NCI-H1694 (cell line): ENCODE measurements around the gene TAS2R30.
"Not testable (repeated sequence)": the region's sequence is repeated elsewhere in the genome, so short reads cannot be mapped to it uniquely, and the experiment has no call there.

Experiments used
- DNase-seq: peaks from one replicate; lab custom pipeline; 2025; lab: John Stamatoyannopoulos, UW

TAS2R30 gene

DNA sequence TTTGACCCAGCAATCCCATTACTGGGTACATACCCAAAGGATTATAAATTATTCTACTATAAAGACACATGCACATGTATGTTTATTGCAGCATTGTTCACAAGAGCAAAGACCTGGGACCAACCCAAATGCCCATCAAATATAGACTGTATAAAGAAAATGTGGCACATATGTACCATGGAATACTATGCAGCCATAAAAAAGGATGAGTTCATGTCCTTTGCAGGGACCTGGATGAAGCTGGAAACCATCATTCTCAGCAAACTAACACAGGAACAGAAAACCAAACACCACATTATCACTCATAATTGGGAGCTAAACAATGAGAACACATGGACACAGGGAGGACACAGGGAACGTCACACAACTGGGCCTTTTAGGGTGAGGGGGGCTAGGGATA is 20.3 kb downstream of the TAS2R30 start:
- not testable (repeated sequence) for DNase-seq

DNA sequence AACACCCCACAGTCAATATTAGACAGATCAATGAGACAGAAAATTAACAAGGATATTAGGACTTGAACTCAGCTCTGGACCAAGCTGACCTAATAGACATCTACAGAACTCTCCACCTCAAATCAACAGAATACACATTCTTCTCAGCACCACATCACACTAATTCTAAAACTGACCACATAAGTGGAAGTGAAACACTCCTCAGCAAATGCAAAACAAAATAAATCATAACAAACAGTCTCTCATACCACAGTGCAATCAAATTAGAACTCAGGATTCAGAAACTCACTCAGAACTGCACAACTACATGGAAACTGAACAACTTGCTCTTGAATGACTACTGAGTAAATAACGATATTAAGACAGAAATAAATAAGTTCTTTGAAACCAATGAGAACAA is 23.2 kb downstream of the TAS2R30 start:
- DNase-seq = not testable (repeated sequence)

DNA sequence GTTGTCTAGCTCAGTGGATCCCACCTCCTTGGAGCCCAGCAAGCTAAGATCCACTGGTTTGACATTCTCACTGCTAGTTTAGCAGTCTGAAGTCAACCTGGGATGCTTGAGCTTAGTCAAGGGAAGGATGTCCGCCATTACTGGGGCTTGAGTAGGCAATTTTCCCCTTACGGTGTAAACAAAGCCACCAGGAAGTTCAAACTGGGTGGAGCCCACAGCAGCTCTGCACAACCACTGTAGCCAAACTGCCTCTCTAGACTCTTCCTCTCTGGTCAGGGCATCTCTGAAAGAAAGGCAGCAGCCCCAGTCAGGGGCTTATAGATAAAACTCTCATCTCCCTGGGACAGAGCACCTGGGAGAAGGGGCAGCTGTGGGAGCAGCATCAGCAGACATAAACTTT is 25.6 kb downstream of the TAS2R30 start:
- no peak for DNase-seq

DNA sequence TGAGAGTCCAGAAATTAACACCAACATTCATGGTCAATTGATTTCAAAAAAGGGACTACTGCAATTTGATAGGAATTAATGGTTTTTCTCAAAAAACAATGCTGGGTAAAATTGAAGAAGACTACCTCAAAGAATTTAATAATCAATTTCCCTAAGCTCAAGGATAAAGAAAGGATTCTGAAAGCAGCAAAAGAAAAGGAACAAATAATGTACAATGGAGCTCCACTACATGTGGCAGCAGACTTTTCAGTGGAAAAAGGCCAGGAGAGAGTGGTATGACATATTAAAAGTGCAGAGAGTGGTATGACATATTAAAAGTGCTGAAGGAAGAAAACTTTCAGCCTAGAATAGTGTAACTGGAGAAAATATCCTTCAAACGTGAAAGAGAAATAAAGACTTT is 26.7 kb downstream of the TAS2R30 start:
- no peak for DNase-seq

DNA sequence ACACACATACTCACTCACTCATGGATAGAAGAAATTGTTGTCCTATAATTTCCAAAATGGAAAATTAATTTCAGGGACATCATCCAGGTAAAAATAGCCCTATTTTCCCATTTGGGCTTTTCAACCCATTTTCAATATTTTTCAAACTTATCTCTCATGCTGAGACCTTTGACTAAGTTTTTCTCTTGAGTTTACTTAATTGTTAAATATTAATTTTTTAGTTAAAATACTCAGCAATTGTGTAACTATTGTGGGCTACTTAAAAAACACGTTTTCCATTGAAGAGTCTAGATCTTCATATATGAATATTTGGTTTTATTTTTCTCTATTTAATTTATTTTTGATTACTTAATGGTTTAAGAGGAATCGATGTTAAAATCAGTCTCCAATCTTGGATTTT is 28.2 kb downstream of the TAS2R30 start:
- no peak for DNase-seq

DNA sequence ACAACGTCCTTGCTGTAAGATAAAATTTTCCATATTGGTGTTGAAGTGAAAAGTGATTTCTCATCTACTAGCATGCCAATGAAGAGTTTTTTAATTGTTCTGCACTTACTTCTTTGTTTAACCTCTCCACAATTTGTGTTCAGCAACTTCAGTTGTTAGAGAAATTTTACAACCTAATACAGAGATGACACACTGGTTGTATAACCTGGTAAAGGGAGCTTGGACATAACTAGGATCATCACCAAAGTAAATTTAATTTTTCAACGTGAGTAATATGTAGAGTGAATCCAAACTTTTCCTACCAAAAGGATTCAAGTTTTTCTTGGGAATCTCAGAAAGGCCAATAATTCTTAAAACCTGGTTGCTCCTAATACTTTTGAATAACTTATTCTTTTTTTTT is 28.9 kb downstream of the TAS2R30 start:
- no peak for DNase-seq

DNA sequence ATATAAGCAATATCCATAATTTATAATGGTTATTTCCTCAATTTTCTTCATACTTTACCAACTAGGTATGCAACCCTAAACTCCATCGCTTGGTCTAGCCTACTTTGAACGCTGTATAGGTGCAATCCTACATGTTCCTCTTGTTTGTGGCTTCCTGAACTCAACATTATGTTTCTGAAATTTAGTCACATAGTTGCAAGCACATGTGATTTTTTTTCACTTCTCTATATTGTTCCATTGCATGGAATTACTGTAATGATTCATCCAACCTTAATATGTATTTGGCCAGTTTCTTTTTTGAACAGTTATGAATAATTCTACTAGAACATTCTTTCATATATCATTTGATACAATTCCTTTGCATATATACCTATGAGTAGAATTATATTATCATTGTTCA is 39.5 kb downstream of the TAS2R30 start:
- not testable (repeated sequence) for DNase-seq

DNA sequence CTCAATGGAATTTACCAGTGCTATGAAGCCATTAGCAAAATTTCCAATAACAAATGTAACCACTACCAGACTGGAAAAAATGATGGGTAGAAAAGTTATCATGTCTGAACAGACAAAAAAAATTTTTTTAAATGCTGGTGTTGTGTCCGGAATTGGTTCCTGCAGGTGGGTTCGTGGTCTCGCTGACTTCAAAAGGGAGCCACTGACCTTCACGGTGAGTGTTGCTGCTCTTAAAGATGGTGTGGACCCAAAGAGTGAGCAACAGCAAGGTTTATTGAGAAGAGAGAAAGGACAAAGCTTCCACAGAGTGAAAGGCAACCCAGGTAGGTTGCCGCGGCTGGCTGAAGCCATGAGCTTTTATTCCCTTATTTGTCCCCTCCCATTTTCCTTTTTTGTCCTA is 42.3 kb downstream of the TAS2R30 start, which contains the start of gene TAS2R43:
TAS2R43 (minus strand) TSS at position 186 of the 400 bp plus-strand sequence; CDS start at position 102, 84 bp downstream.
- DNase-seq = no peak

DNA sequence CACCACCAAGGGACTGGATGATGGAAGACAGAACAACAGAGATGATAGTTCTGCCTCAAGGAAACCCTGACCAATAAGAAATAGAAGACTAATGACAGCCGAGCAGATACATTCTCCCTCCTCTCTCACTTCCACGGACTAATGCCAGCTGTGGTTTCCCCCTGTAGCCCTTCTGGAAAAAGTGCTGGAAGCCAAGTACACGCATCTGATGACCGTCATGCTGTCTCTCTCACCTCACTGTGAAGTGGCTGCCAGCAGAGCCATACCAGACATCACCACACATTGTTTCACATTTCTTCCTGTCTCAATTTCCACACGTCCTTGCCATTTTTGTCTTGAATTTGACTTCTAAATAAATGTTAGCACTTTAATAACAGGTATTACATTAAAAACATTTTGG is 45.2 kb downstream of the TAS2R30 start:
- DNase-seq = no peak

DNA sequence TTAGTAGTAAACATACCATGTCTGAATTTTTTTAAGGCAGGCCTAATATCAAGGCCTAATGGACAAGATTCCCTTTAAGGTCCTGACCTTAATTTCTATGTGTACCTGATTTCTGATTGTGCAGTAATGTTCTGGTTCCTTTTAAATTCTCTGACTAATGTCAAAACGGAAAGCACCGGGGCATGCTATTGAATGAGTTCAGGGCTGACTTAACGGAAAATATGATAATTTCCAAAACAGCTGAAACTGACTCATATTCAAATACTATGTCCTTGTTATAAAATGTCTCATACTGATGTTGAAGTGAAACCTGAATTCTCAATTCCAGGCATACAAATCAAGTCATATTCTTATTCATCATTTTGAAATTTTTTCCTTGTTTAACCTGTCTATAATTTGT is 49.0 kb downstream of the TAS2R30 start:
- DNase-seq = no peak
